Stomach (tissue), 9 donors: ENCODE results near the gene PITPNC1. TPM values are rescaled to one million over a fixed set of nuclear protein-coding genes. Genes with fewer than 3 reads are reported as not detected.

Experiments
- DNase-seq, 2 donors: peaks; one replicate each; pipeline versions ENCODE4 v3.0.0 to v3.0.0-alpha.2; 2013 to 2019
- H3K27ac ChIP-seq, 5 donors: fragments of 200-600 bp in 4 of 5; sonication (generic) in 4 of 5; one replicate each; pipeline ENCODE4 v1.5.1; 2013 to 2019; ENCODE audit warnings: mild to moderate bottlenecking in 1 of 5, moderate library complexity in 1 of 5
- H3K27me3 ChIP-seq, 3 donors: fragments of 200-600 bp; sonication (generic); one replicate each; pipeline ENCODE4 v1.5.1; 2017 to 2019; ENCODE audit warnings: mixed run types in 1 of 3
- H3K36me3 ChIP-seq, 4 donors: fragments of 200-600 bp; sonication (generic); 1 replicate in 3 of 4; 2 replicates in 1 of 4; pipeline ENCODE4 v1.5.1; 2016 to 2019
- H3K4me1 ChIP-seq, 4 donors: fragments of 200-600 bp; sonication (generic); one replicate each; pipeline ENCODE4 v1.5.1; 2016 to 2019
- H3K4me3 ChIP-seq, 4 donors: fragments of 200-600 bp; sonication (generic) in 3 of 4; one replicate each; pipeline ENCODE4 v1.5.1; 2016 to 2019; ENCODE audit warnings: mild to moderate bottlenecking in 1 of 4
- H3K9me3 ChIP-seq, 4 donors: fragments of 200-600 bp; sonication (generic); one replicate each; pipeline ENCODE4 v1.5.1; 2016 to 2019
- CTCF ChIP-seq, 7 experiments: fragments of 450-650 bp in 4 of 7; fragments of 200-600 bp in 3 of 7; sonication (generic) in 3 of 7; IDR thresholded peaks; one replicate each; pipeline ENCODE4 v1.5.1; 2016 to 2019; ENCODE audit warnings: antibody characterized with exemption in 7 of 7, control low read depth in 2 of 7, mild to moderate bottlenecking in 1 of 7
- EP300 ChIP-seq: sonication (generic); formaldehyde crosslinking; IDR thresholded peaks from one replicate; pipeline ENCODE4 v1.6.1; 2017; ENCODE audit warnings: antibody characterized with exemption
- POLR2A ChIP-seq, 4 donors: fragments of 450-650 bp; IDR thresholded peaks; one replicate each; pipeline ENCODE4 v1.6.1; 2016; ENCODE audit warnings: antibody characterized with exemption in 4 of 4, control low read depth in 2 of 4, mild to moderate bottlenecking in 1 of 4, moderate library complexity in 1 of 4
- POLR2AphosphoS5 ChIP-seq, 3 donors: sonication (generic); formaldehyde crosslinking; IDR thresholded peaks; one replicate each; pipeline ENCODE4 v1.6.1; 2016; ENCODE audit warnings: antibody characterized with exemption in 3 of 3
- WGBS, 5 donors: extraction: QIAGEN DNeasy Blood & Tissue Kit in 3 of 5; methylation state at CpG; one replicate each; pipeline versions ENCODE4 v1.1.5 to v1.1.7; 2013 to 2018; 5-methylcytosine and 5-hydroxymethylcytosine counted together
- intact Hi-C: fragments of 100-400 bp; cut with DNase I; formaldehyde crosslinking; loops from one replicate; pipeline ENCODE4 v1.15.1; 2023; ENCODE audit warnings: low total_unique reads
- polyA plus RNA-seq, 3 donors: library from polyadenylated mRNA; stranded (reverse); fragments of 200-250 nt; gene quantifications; one replicate each; pipeline ENCODE4 v1.2.3, GENCODE V29; 2013
- total RNA-seq, 5 donors: library from RNA; depleted of rRNA; stranded (reverse); fragments of >200 nt; gene quantifications; one replicate each; pipeline versions ENCODE4 v1.1.0 to v1.2.3, GENCODE V29; 2014 to 2016
- donor health status: healthy with polysubstance abuse.
- donor health status: Bipolar disorder and iron deficiency.
- donor health status: healthy.

The PITPNC1 gene
- total and polyA plus RNA-seq, 8 donors, result 2.3 to 25.3 (median 14.4) TPM

- Histone ChIP-seq H3K4me1 (peaks cover 0 to 8% (median 0%) of the 10 kb centered on the region in 4 donors), H3K36me3 (peaks cover 0 to 16% (median 12%) of the 10 kb centered on the region in 4 donors), H3K4me3 (no peak overlapping the region), H3K27me3 (no peaks in the 10 kb centered on the region), H3K9me3 (no peaks in the 10 kb centered on the region), H3K27ac (no peak overlapping the region)
- intact Hi-C loops, result no loop called here
- peak in 1 of 2 donors; percentile 14 for DNase-seq
- 72 to 100% (median 91%) methylated on average over 2 of the region's 2 CpGs; no CpG with 5 or more reads in 1 of the 5 donors for WGBS, 5 donors
- TF ChIP-seq CTCF (IDR thresholded peaks at IDR 0.05), result no peak
- no peak for TF ChIP-seq EP300
- no peak for TF ChIP-seq POLR2A (IDR thresholded peaks at IDR 0.05)
- no peak for TF ChIP-seq POLR2AphosphoS5 (IDR thresholded peaks at IDR 0.05)
Measured at GRCh38 chr17:67666710-67667109, 289.6 kb downstream of the PITPNC1 start.

GRCh38 chr17:67671493-67671892 lies 294.4 kb downstream of the PITPNC1 start:
- Histone ChIP-seq H3K4me3 (no peak overlapping the region), H3K27me3 (no peaks in the 10 kb centered on the region), H3K36me3 (peaks cover 0 to 31% (median 23%) of the 10 kb centered on the region in 4 donors), H3K27ac (no peak overlapping the region), H3K4me1 (peaks cover 0 to 8% (median 0%) of the 10 kb centered on the region in 4 donors), H3K9me3 (no peaks in the 10 kb centered on the region)
- no peak for TF ChIP-seq POLR2AphosphoS5 (IDR thresholded peaks at IDR 0.05)
- no peak for TF ChIP-seq CTCF (IDR thresholded peaks at IDR 0.05)
- TF ChIP-seq EP300, result no peak
- TF ChIP-seq POLR2A (IDR thresholded peaks at IDR 0.05), result no peak
- WGBS, 5 donors, result 23 to 47% (median 33%) methylated on average over 3 of the region's 3 CpGs
- intact Hi-C loops, result no loop called here
- DNase-seq, result peak in 1 of 2 donors; percentile 32

- peaks cover 0 to 8% (median 0%) of the 10 kb centered on the region in 4 donors for H3K4me1 ChIP-seq
- DNase-seq, result no peak
- H3K27me3 ChIP-seq, result no peaks in the 10 kb centered on the region
- TF ChIP-seq POLR2AphosphoS5 (IDR thresholded peaks at IDR 0.05), result no peak
- TF ChIP-seq CTCF (IDR thresholded peaks at IDR 0.05), result no peak
- no peak for TF ChIP-seq EP300
- TF ChIP-seq POLR2A (IDR thresholded peaks at IDR 0.05), result no peak
- H3K27ac ChIP-seq, result no peak overlapping the region
- H3K4me3 ChIP-seq, result no peak overlapping the region
- intact Hi-C loops, result no loop called here
- H3K36me3 ChIP-seq, result peaks cover 0 to 37% (median 30%) of the 10 kb centered on the region in 4 donors
- WGBS, 5 donors, result 74 to 89% (median 87%) methylated on average over 10 of the region's 10 CpGs
- H3K9me3 ChIP-seq, result no peaks in the 10 kb centered on the region
Measured at GRCh38 chr17:67672592-67673335, 295.7 kb downstream of the PITPNC1 start.

GRCh38 chr17:67675481-67675880 lies 298.4 kb downstream of the PITPNC1 start:
- intact Hi-C loops, result no loop called here
- Histone ChIP-seq H3K9me3 (no peaks in the 10 kb centered on the region), H3K4me1 (peaks cover 0 to 8% (median 0%) of the 10 kb centered on the region in 4 donors), H3K27me3 (no peaks in the 10 kb centered on the region), H3K4me3 (no peak overlapping the region), H3K27ac (no peak overlapping the region), H3K36me3 (peaks cover 0 to 31% (median 20%) of the 10 kb centered on the region in 4 donors)
- no peak for DNase-seq
- no peak for TF ChIP-seq EP300
- TF ChIP-seq POLR2AphosphoS5 (IDR thresholded peaks at IDR 0.05), result no peak
- no peak for TF ChIP-seq POLR2A (IDR thresholded peaks at IDR 0.05)
- TF ChIP-seq CTCF (IDR thresholded peaks at IDR 0.05), result no peak
- WGBS, 5 donors, result 90 to 95% (median 91%) methylated on average over 4 of the region's 4 CpGs
